Measurements from ENCODE around the gene LRMDA.

The LRMDA gene

GRCh38 chr10:75788394-75789205, 357.2 kb downstream of the LRMDA start:
- DNase-seq: no peak

DNA sequence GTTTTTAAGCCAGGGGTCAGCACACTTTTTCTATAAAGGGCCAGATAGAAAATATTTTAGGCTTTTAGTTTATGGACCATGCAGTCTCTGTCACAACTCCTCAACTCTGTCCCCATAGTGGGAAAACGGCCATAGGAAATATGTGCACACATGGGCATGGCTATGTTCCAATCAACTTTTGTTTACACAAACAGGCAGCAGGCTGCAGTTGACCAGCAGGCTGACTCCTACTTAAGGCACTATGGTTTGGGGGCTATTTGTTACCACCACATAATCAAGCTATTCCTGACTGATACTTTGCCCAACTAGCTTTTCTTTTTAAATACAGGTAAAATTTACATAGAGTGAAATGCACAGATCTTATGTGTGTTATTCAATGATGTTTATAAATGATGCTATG, 362.4 kb downstream of the LRMDA start:
- no peak for DNase-seq

DNA sequence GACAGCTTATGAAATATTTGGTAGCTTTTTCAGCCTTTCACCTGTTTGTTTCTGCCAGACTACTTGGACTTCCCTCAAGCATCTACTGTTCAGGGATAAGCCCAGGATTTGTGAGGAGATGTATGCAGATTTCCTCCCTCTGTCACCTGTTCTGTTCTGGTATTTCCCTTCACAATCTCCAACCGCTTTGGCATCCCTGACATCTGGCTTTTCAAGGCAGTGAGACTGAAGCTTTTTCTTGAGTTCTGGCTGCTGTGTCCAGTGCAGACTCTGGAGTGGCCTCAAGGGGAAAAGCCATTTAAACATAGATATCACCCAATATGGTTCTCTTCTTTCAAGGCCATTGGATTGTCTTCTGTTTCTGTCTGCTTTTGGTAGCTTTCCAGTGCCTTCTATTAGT, 369.7 kb downstream of the LRMDA start:
- peak; percentile 0 for DNase-seq

DNA sequence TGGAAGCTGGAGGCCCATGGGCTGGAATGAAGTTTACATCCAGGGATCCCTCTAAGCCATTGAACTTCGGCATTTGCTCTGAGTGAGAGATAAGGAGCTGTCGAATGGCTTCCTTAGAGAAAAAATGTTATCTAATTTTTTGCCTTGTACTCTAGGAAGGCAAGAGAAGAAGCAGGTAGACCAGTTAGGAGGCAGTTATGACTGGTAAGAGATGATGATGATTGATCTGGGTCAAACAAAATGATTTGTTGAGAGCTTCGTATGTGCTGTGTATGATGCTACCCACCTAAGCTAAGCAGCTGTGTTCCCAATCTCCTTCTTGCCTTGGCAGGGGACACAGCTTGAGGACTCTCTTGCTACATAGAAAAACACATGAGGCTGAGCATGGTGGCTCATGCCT, 370.2 kb downstream of the LRMDA start:
- no peak for DNase-seq

DNA sequence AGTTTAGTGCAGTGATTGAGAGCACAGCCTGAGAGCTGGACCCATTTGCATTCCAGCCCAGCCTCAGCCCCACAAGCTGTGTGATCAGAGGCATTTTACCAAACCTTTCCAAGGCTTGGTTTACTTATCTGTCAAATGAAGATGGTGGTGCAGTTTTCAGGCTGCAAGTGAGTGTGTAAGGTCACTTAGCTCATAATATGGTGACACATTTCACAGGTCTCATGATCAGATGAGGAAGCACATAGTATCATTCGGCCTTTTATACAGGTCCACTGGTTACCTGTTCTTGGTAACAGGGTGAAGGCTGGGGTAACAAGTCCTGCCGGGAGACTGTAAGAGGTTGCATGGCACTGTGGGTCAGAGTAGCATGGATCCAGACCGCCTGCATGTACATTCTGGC, 371.7 kb downstream of the LRMDA start:
- no peak for DNase-seq

DNA sequence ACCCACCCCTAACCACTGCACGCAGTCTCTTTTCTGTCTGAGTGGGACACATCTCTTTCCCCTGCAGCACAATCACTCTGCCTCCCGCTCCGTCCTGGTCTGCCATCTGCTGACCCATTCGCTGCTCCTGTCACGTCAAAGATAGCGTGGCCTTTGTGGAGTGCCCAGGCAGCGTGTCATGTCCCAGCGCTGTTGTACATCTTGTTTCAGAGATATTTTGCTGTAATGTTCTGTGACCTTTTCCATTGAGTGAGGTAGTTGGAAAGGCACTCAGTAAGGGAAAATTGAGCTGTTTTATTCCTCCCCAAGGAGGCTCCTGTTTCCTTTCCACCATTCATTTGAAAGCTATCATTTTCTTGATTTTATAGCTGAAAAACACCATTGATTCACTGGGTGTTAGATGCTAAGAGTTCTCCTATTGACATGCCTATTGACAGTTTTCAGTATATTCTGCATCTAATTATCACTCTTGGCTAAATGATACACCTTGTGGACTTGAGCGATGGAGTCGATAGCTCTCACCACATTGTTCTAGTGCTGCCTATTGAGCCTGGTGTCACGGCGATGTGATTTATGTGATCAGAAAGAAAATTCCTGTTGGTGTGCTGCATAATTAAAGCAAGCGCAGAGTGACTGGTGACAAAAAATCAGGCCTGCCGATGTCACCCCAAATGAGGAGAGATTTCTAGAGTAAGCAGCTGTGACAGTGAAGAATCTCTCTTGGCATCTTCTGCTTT, 372.6 kb downstream of the LRMDA start:
- DNase-seq: no peak

GRCh38 chr10:75806186-75806585, 374.8 kb downstream of the LRMDA start:
- no peak for DNase-seq

GRCh38 chr10:75807456-75807855, 376.0 kb downstream of the LRMDA start:
- DNase-seq: no peak

GRCh38 chr10:75809003-75809402, 377.6 kb downstream of the LRMDA start:
- DNase-seq: no peak

GRCh38 chr10:75814014-75814413, 382.6 kb downstream of the LRMDA start:
- no peak for DNase-seq

- DNase-seq: no peak
Observed at GRCh38 chr10:75815066-75815465, 383.6 kb downstream of the LRMDA start.

GRCh38 chr10:75817198-75817597, 385.8 kb downstream of the LRMDA start:
- no peak for DNase-seq

GRCh38 chr10:75818552-75818951, 387.1 kb downstream of the LRMDA start:
- DNase-seq: no peak

- DNase-seq: no peak
Observed at GRCh38 chr10:75825235-75825634, 393.8 kb downstream of the LRMDA start.

GRCh38 chr10:75825661-75826060, 394.2 kb downstream of the LRMDA start:
- no peak for DNase-seq

GRCh38 chr10:75826846-75827245, 395.4 kb downstream of the LRMDA start:
- no peak for DNase-seq

GRCh38 chr10:75827587-75828021, 396.2 kb downstream of the LRMDA start:
- no peak for DNase-seq

GRCh38 chr10:75828413-75828812, 397.0 kb downstream of the LRMDA start:
- no peak for DNase-seq

DNA sequence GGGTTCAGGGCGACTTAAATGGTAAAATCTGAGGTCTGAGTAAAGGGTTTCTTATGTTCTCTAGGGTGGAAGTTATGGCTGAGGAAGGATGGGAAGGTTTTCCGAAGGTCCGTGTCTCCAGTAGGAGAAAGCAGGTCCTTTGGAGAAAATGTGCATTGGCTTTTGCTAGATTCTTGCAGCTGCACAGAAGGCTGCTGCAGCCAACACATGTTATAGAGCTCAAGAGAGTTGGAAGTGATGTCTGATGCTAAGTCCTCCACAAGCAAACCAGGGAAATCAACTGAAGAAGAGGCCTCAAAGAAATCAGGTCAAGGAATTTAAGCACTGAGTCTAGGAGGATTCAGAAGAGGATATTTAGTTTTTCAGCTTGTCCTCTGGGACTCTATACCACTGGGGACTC, 404.6 kb downstream of the LRMDA start:
- no peak for DNase-seq

- DNase-seq: no peak
Observed at GRCh38 chr10:75838486-75838885, 407.1 kb downstream of the LRMDA start.

- DNase-seq: no peak
Observed at GRCh38 chr10:75839020-75839419, 407.6 kb downstream of the LRMDA start.

GRCh38 chr10:75841266-75841665, 409.8 kb downstream of the LRMDA start:
- no peak for DNase-seq

DNA sequence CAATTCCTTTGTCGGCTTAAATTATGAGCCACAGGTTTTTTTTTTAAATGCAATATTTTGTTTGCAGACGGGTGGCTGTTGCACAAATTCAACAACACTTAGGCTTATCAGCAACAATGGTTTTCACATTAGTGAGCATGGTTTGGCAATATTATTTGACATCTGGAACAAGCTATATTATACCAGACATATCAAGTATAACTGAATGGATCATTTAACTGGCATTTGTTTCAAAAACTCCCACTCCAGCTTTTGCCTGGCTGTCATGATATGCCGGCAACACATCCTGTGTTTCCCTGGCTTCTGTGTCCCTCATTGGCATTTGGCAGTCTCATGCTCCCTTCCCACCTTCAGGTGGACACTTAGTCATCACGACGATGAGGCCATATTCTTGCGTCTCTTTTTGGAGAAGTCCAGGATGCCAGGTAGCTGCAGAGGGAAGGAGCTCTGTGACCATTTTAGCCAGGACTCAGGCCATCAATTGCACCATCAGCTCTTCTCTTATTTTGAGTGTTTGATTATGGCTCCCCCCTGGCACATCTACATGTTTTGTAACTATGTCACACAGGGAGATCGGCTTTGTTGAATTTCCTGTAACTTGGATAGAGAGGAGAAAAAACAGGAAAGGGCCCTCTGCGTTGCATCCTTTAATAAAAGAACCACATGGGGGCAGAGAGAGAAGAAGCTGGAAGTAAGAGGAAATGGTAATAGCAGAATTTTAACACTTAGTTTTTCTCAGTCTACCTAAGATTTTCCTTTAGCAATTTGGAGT, 413.9 kb downstream of the LRMDA start:
- no peak for DNase-seq

DNA sequence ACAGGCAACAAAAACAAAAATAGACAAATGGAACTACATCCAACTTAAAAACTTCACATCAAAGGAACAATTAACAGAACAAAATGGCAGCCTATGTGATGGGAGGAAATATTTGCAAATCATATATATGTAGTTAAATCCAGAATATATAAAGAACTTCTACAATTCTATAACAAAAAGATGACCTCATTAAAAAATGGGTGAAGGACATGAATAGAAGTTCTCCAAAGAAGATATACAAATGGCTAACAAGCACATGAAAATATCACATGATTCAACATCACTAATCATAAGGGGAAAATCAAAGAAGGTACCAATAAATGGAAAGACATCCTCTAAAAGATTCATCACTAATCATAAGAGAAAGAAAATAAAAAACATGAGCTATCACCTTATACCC, 416.1 kb downstream of the LRMDA start:
- no peak for DNase-seq

All from NCI-H82 (cell line).